GM23248 (cell line): Measurements from ENCODE around the gene DIP2A.

ENCODE experiments used
- EZH2 ChIP-seq: fragments of 200-600 bp; sonication (generic); IDR thresholded peaks from 2 replicates; pipeline ENCODE4 v1.6.1; 2018; ENCODE audit warnings: antibody characterized with exemption, mild to moderate bottlenecking; ENCODE audit not compliant: insufficient read depth, poor library complexity, severe bottlenecking
- EZH2phosphoT487 ChIP-seq: fragments of 200-600 bp; sonication (generic); IDR thresholded peaks from 2 replicates; pipeline ENCODE4 v1.6.1; 2018; ENCODE audit warnings: antibody characterized with exemption, moderate library complexity, mild to moderate bottlenecking, low read depth; ENCODE audit not compliant: insufficient read depth

DNA sequence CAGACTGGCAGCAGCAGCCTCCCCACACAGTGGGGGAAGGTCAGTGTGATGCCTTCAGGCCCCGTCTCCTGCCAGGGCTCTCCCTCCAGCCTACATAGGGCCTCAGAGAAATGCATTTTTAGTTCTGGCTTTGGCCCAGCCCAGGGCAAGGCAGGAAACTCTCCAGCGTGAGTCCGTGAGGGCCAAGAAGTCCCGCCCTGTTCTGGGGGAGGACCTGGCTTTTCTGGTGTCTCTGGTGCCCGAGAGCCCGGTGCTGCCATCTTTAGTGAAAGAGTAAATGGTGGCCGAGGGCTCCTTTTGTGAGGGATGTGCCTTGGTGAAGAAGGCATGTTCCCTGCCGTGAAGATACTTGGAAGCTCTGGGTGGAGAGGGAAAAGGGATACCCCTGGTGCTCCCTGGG, 14.8 kb upstream of the DIP2A start:
- TF ChIP-seq EZH2phosphoT487 (no peak), EZH2 (no peak)
